AG10803 (cell line): ENCODE results near the gene DHRS9.

Experiments used
- DNase-seq: peaks from one replicate; pipeline ENCODE4 v3.0.0; 2010; ENCODE audit warnings: low read depth
- H3K4me3 ChIP-seq: 2 replicates; pipeline ENCODE4 v1.5.1; 2011; ENCODE audit warnings: mild to moderate bottlenecking, low read length, control low read depth
- CTCF ChIP-seq: conservative IDR thresholded peaks from 2 replicates; pipeline ENCODE4 v1.5.1; 2011; ENCODE audit warnings: mild to moderate bottlenecking, low read length, control low read depth, inconsistent platforms

Gene DHRS9

GRCh38 chr2:169065864-169066517 lies 3.4 kb upstream of the DHRS9 start:
- no peak for TF ChIP-seq CTCF
- H3K4me3 ChIP-seq, result no peak overlapping the region
- no peak for DNase-seq

- no peak for DNase-seq
- TF ChIP-seq CTCF, result no peak
- no peak overlapping the region for H3K4me3 ChIP-seq
Observed at GRCh38 chr2:169066897-169067296, 2.5 kb upstream of the DHRS9 start.

- H3K4me3 ChIP-seq, result no peak overlapping the region
- no peak for DNase-seq
- TF ChIP-seq CTCF, result no peak
Observed at GRCh38 chr2:169069833-169070232, 470 bp downstream of the DHRS9 start.

GRCh38 chr2:169071455-169071854 lies 2.1 kb downstream of the DHRS9 start:
- H3K4me3 ChIP-seq, result no peak overlapping the region
- TF ChIP-seq CTCF, result no peak
- DNase-seq, result no peak

- TF ChIP-seq CTCF, result no peak
- H3K4me3 ChIP-seq, result no peak overlapping the region
- DNase-seq, result no peak
Observed at GRCh38 chr2:169072163-169072925, 3.0 kb downstream of the DHRS9 start.

GRCh38 chr2:169073211-169073962 lies 4.0 kb downstream of the DHRS9 start:
- no peak overlapping the region for H3K4me3 ChIP-seq
- TF ChIP-seq CTCF, result no peak
- DNase-seq, result no peak
